ENCODE results near the gene FAXDC2. TPM values are rescaled to one million over a fixed set of nuclear protein-coding genes. Genes with fewer than 3 reads are reported as not detected.

FAXDC2 gene
- polyA plus RNA-seq, 3 donors, result 31.6 to 39.3 (median 38.3) TPM

DNA sequence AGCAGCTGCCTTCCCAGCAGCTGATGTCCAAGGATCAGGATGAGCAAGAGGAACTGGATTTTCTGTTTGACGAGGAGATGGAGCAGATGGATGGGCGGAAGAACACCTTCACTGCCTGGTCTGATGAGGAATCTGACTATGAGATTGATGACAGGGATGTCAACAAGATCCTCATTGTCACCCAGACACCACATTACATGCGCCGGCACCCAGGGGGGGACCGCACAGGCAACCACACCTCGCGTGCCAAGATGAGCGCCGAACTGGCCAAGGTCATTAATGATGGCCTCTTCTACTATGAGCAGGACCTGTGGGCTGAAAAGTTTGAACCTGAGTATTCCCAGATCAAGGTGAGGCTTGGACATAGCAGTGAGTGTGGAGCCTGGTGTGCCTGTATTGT is 48.4 kb downstream of the FAXDC2 start:
- DNase-seq, result no peak

- no peak for DNase-seq
Observed at GRCh38 chr5:154801083-154801482, 49.3 kb downstream of the FAXDC2 start.

- no peak for DNase-seq
Observed at GRCh38 chr5:154800582-154800981, 49.8 kb downstream of the FAXDC2 start.

- no peak for DNase-seq
Observed at GRCh38 chr5:154797762-154798161, 52.6 kb downstream of the FAXDC2 start.

DNA sequence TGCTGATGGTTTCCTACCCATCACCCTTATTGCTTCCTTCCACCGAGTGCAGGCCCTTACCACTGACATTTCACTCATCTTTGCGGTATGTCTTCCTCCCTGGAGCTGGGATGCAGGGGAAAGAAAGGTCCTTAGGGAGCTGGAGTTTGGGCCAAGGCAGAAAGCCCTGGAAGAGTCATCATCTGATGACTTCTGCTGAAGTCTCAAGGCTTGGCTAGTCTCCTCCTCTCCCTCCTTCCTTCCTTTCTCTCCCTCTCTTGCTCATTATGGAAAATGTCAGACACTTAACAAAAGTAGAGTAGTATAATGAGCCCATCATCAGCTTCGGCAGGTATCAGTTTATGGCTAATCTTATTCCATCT is 55.2 kb downstream of the FAXDC2 start:
- no peak for DNase-seq

GRCh38 chr5:154794525-154795234 is 55.7 kb downstream of the FAXDC2 start:
- DNase-seq, result no peak

DNA sequence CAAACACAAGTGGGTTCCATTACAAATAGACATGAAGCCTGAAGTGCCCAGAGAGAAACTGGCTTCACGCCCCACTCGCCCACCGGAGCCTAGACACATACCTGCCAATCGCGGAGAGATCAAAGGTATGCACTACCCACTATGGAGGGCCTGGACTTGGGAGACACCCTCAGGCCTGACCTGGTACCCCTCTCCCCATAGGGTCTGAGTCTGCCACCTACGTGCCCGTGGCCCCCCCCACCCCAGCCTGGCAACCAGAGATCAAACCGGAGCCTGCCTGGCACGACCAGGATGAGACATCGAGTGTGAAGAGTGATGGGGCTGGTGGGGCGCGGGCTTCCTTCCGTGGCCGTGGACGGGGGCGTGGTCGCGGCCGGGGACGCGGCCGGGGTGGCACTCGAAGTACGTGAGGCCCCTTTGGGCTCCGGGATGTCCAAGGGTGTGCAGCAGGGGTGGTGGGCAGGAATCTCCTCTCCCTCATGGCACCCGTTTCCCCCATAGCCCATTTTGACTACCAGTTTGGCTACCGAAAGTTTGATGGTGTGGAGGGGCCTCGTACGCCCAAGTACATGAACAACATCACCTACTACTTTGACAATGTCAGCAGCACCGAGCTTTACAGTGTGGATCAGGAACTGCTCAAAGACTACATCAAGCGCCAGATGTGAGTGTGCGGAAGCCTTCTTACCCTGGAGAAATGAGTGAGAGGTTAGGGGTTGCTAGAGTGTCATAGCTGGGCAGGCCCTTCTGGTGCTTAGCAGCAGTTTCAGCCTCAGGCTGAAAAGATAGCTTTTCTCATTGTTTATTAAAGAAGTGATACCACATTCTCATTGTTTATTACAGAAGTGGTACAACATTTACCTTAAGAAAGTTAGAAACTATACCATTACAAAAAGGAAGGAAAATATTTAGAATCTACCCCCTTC is 56.5 kb downstream of the FAXDC2 start:
- no peak for DNase-seq

DNA sequence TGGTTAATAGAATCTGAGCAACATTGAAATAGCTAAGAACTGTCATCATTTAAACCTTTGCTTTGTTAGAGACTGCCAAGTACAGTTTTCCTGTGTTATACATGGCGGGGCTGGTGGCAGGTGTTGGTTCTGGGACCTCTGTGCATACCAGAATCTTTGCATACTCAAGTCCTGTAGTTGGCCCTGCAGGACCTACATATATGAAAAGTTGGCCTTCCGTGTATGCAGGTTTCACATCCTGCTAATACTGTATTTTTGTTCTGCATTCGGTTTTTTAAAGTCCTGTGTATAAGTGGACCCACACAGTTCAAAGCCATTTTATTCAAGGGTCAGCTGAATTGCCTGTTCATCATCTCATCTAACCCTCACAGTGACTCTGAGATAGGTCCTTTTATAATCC is 58.9 kb downstream of the FAXDC2 start:
- no peak for DNase-seq

DNA sequence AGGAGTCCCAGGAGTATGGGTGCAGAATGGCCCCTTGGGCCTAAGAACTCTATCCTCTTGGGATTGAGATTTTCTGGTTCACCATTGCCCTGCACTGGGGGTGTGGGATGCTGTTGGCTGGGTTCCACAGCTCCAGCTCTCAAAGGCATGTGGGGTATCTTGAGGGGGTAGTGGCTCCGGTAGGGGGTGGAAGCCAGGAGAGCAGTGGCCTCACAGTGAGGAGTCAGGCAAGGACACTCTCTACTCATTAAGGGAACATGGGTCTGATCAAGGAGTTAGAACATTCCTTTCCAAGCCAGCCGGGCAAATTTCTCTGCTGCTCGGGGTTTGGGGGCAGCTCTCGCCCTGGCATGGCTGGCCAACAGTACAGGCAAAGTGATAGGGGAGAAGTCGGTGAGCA is 62.2 kb downstream of the FAXDC2 start:
- no peak for DNase-seq

- no peak for DNase-seq
Observed at GRCh38 chr5:154786414-154786813, 64.0 kb downstream of the FAXDC2 start.

- DNase-seq, result no peak
Observed at GRCh38 chr5:154784856-154785255, 65.5 kb downstream of the FAXDC2 start.

DNA sequence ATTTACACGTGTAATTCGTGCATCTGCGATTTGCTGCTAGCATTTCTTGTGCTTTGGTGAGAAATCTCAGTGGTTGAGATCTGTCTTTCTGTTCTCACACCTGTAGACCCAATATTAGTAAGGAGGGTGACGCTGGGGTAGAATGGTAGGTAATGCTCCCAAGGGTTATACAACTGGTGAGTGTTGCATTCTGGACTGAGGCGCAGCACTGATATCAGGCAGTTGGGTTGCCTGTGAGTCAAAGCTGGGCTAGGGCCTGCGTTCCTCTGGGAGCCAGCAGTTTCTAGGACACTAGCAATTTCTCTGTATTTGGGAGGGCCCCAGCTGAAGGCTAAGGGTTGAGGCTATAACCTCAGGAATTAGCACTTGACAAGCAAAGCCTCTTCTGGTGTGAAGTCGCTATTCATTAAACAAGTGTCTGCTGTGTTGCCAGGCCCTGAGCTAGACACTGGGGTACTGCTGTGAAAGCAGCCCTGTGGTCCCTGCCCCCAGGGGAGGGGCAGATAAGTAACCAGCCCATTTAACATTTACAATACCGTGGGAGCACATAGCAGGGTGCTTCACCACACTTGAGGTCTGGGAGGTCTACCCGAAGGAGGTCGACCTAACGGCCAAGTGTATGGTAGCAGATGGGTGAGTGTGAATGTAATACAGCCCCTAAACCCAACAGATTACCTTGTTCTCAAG is 66.5 kb downstream of the FAXDC2 start:
- no peak for DNase-seq

DNA sequence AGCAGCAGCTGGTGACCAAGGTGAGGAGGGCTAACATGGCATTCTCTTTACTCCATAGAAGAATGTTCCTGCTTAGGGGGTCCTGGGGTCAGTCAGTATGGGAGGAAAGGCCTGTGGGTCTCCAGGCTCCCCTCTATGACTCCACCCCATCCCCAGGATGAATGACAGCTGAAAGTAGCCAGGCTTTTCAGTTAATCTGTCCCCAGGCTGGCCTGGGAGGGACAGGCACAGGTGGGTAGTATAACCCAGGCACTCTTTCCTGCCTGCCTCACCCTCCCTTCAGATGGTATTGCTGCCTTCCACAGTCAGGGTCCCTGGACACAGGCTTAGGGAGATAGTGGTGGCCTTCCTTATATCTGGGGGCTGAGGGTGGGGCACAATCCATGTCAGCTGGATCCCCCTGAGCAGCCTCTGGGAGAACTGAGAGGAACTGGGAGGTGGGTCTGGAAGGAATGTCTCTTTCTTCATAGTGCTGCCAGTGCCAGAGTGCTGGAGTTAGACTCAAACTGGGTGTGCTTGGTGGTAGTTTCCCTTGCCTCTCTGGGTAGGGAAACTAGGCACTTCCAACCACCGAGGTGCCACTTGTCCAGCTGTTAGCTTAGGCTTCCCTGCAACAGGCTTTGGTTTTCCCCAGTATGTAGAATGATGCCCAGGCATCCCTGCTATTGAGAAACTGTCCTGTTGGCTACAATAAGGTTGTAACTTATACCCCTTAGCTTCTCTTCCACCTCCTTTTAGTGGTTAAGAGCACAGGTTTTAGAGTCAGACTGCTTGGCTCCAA is 67.4 kb downstream of the FAXDC2 start:
- no peak for DNase-seq

GRCh38 chr5:154782326-154782725 is 68.1 kb downstream of the FAXDC2 start:
- DNase-seq, result no peak

DNA sequence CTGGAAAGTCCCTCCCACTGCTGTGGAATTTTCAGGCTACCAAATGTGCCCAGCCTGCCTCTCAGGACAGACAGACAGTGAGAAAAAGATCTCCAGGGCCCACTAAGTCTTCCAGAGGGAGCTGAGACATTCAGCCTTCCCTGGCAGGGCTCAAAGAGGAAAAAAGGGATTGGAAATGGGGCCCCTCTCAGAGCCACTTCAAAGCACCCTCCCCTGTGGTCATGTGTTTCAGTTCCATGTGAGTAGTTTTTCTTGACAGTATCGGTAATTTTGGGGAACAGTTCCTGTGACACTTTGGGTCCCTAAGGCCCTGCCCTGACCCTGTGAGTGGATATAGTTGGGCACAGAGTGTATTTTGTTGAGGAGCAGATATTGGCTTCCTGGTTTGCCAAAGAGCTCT is 70.3 kb downstream of the FAXDC2 start:
- DNase-seq, result no peak

GRCh38 chr5:154779105-154779504 is 71.3 kb downstream of the FAXDC2 start:
- DNase-seq, result no peak

DNA sequence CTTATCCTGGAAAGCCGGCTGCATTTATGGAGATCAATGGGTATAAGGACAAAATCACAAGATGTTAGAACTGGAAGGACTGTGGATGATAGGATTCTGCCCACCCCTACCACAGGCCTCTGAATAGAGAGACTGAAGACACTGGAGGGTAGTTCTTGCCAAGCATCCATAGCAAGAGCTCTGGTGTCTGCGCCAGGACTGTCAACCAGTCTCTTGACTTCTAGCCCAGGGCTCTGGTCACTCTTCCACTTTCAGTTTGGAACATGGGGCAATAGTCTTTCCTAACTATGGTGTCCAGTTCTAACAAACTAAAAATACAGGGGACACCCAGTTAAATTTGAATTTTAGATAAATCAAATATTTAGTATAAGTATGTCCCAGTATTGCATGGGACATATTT is 71.9 kb downstream of the FAXDC2 start:
- DNase-seq, result no peak

- DNase-seq, result no peak
Observed at GRCh38 chr5:154776167-154776566, 74.2 kb downstream of the FAXDC2 start.

DNA sequence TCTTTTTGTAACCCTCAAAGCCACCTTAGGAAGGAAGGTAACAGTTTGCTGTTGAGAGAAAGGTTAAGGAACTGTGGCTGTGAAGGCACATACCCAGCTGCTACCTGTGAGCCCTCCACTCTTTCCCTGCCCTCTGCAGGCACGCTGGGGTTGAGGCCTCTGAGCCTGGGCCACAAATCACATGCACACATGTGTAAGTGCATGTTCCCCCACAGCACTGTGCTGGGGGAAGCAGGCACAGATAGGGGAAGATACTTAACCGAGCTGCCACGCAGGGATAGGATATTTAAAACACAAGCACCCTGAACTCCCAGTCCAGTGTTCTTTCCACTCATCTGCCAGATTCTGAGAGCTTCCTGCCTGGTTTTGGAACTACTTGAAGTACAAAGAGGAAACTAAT is 77.1 kb downstream of the FAXDC2 start:
- no peak for DNase-seq

DNA sequence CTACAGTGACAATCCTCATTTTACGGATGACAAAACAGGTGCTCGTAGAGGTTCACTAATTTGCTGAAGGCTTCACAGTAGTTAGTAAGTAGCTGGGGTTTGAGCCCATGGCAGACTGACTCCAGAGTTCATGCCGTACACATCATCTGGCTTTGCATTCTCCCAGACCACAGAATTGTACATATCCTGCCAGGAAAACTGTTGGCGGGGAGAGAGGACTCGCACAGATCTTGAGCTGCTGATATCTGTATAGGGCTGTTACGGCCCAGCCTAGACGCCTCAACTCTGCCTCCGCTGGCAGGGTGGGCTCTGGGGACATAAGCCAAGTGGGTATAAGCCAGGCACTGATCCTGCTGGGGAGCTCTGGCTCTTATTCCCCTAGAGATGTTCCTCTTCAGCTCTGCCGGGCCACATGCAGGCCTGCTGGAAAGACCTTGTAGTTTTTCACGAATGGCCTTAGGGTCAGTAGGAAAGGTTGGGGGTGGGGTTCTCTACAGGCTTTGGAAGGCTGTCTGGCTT is 79.0 kb downstream of the FAXDC2 start:
- DNase-seq, result no peak

DNA sequence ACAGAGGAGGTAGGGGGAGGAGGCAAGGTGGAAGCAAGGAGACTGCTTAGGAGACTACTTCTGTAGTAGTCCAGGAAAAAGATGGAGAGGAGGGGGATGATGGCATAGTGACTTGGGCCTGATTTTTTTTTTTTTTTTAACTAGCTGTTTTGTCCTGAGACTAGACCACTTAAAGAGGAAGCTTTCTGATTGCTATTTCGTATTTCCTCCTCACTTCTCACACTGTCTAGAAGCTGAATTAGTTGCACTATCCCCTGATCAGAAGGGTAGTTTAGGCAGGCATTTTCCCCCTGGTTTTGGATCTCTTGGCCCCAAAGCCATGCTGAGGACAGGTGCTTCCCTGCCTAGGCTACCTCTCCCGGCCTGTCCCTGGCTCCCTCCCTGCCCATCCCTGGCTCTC is 80.3 kb downstream of the FAXDC2 start:
- DNase-seq, result no peak
